HepG2 (cell line): Measurements from ENCODE around the gene TBC1D16. TPM values are rescaled to one million over a fixed set of nuclear protein-coding genes. Genes with fewer than 3 reads are reported as not detected.
A peak's percentile ranks its signal among the peaks of the same experiment; 100 is the strongest.

Experiments used
- E2F1 ChIP-seq: sonication (generic); formaldehyde crosslinking; IDR thresholded peaks from 2 replicates; pipeline ENCODE4 v1.5.0; 2020; ENCODE audit warnings: missing genetic modification reagents
- GLMP ChIP-seq: sonication (generic); formaldehyde crosslinking; IDR thresholded peaks from 2 replicates; pipeline ENCODE4 v1.9.0; 2021; ENCODE audit warnings: missing genetic modification reagents, mild to moderate bottlenecking, borderline replicate concordance
- JUND ChIP-seq: sonication (generic); formaldehyde crosslinking; IDR thresholded peaks from 2 replicates; pipeline ENCODE4 v1.8.0; 2022; ENCODE audit warnings: mild to moderate bottlenecking, missing genetic modification reagents
- KLF16 ChIP-seq, 2 experiments: sonication (generic) in 1 of 2; formaldehyde crosslinking in 1 of 2; IDR thresholded peaks; 2 replicates each; pipeline versions ENCODE4 v1.6.1 to v1.8.0; 2016 to 2023; ENCODE audit warnings: missing genetic modification reagents in 2 of 2, missing compliant biosample characterization in 1 of 2
- MIER2 ChIP-seq: IDR thresholded peaks from 2 replicates; pipeline ENCODE4 v1.6.1; 2016; ENCODE audit warnings: missing biosample characterization, missing genetic modification reagents
- SMC3 ChIP-seq: IDR thresholded peaks from 2 replicates; pipeline ENCODE4 v1.6.1; 2011; ENCODE audit warnings: low read length, improper control_type of control experiment
- SP5 ChIP-seq: IDR thresholded peaks from 2 replicates; pipeline ENCODE4 v1.6.1; 2016; ENCODE audit warnings: low read depth, borderline replicate concordance
- STAG1 ChIP-seq: sonication (generic); formaldehyde crosslinking; IDR thresholded peaks from 2 replicates; pipeline ENCODE4 v1.4.0; 2020; ENCODE audit warnings: missing genetic modification reagents
- U2AF2 ChIP-seq: fragments of 200-400 bp; formaldehyde crosslinking; IDR thresholded peaks from 2 replicates; pipeline ENCODE4 v1.6.1; 2017; ENCODE audit warnings: low read depth, mild to moderate bottlenecking, low read length
- ZBTB43 ChIP-seq: sonication (generic); formaldehyde crosslinking; conservative IDR thresholded peaks from 2 replicates; pipeline ENCODE4 v1.4.0; 2020; ENCODE audit warnings: missing genetic modification reagents
- ZBTB7B ChIP-seq: sonication (generic); formaldehyde crosslinking; IDR thresholded peaks from 2 replicates; pipeline ENCODE4 v1.4.0; 2020; ENCODE audit warnings: missing genetic modification reagents
- ZNF225 ChIP-seq: sonication (generic); formaldehyde crosslinking; IDR thresholded peaks from 2 replicates; pipeline ENCODE4 v1.4.0; 2020; ENCODE audit warnings: mild to moderate bottlenecking, missing genetic modification reagents
- ZNF430 ChIP-seq: sonication (generic); formaldehyde crosslinking; IDR thresholded peaks from 2 replicates; pipeline ENCODE4 v1.9.0; 2021; ENCODE audit warnings: mild to moderate bottlenecking, missing genetic modification reagents
- ZNF556 ChIP-seq: sonication (generic); formaldehyde crosslinking; IDR thresholded peaks from 2 replicates; pipeline ENCODE4 v1.4.0; 2020; ENCODE audit warnings: mild to moderate bottlenecking, missing genetic modification reagents, borderline replicate concordance
- ZNF615 ChIP-seq: sonication (generic); formaldehyde crosslinking; IDR thresholded peaks from 2 replicates; pipeline ENCODE4 v1.5.0; 2020; ENCODE audit warnings: mild to moderate bottlenecking, missing genetic modification reagents, borderline replicate concordance
- ZNF629 ChIP-seq: sonication (generic); formaldehyde crosslinking; conservative IDR thresholded peaks from 2 replicates; pipeline ENCODE4 v1.5.0; 2020; ENCODE audit warnings: missing genetic modification reagents
- ZNF782 ChIP-seq: sonication (generic); formaldehyde crosslinking; IDR thresholded peaks from 2 replicates; pipeline ENCODE4 v1.4.0; 2020; ENCODE audit warnings: missing genetic modification reagents, mild to moderate bottlenecking, borderline replicate concordance
- polyA plus RNA-seq, 8 experiments: library from polyadenylated mRNA; depleted of rRNA in 3 of 8; stranded (reverse) in 7 of 8; unstranded in 1 of 8; fragments of >200 nt; fragmentation: Illumina TruSeq in 4 of 8; extraction: Trizol in 4 of 8; gene quantifications; 2 replicates each; pipeline versions ENCODE4 v1.2.1 to v1.2.3, GENCODE V29; 2011 to 2016; ENCODE audit warnings: low read depth in 4 of 8, missing spikeins in 1 of 8, mixed read lengths in 1 of 8; ENCODE audit not compliant: insufficient read depth in 1 of 8
- total RNA-seq, 5 experiments: library from RNA; depleted of rRNA; stranded (reverse); fragments of >200 nt; fragmentation: Illumina TruSeq; extraction: Trizol; gene quantifications; 2 replicates each; pipeline ENCODE4 v1.2.3, GENCODE V29; 2016; ENCODE audit warnings: low read depth in 1 of 5
- TF ChIP-seq, protein P1 (sequence below): sonication (generic); formaldehyde crosslinking; IDR thresholded peaks from 2 replicates; pipeline ENCODE4 v1.4.0; 2020; ENCODE audit warnings: mild to moderate bottlenecking, missing genetic modification reagents, borderline replicate concordance
- TF ChIP-seq, protein P2 (sequence below): sonication (generic); formaldehyde crosslinking; IDR thresholded peaks from 2 replicates; pipeline ENCODE4 v1.4.0; 2020; ENCODE audit warnings: missing genetic modification reagents

Gene TBC1D16
- total and polyA plus RNA-seq, 2 of the 13 experiments (the other 11 are each of a cell fraction or from before 2014, with no cell fraction given): 14.9 to 24.9 TPM

DNA sequence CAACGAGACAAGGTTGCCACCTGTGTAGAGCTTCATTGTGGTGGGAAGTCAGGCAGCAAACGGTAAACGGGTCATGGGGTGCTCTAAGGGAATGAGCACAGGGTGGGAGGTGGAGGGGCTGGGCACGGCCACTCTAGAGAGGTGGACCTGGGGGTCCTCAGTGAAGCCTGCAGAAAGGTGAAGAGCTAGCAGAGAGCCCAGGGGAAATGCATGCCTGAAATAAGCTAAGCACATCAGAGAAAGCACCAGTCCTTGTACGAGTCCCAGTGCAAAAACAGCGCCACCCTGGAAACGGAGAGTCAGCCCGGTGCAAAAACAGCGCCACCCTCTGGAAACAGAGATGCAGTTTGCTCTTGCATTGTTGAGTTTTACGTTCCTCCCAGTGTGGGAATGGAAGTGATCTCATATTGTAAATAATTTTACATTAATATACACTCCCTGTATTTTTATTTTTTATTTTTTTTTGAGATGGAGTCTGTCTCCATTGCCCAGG, 65.0 kb downstream of the TBC1D16 start (continued):
- TF ChIP-seq ZNF225 (no peak), JUND (CRISPR knock-in tag) (no peak), SP5 (CRISPR knock-in tag) (no peak), ZNF782 (no peak), STAG1 (peak; percentile 91), KLF16 (CRISPR knock-in tag; IDR thresholded peaks at IDR 0.05) (no peak), E2F1 (CRISPR knock-in tag) (no peak), U2AF2 (no peak), ZNF629 (CRISPR knock-in tag) (no peak), ZNF430 (CRISPR knock-in tag) (no peak), MIER2 (CRISPR knock-in tag) (no peak), ZBTB43 (CRISPR knock-in tag) (no peak), ZNF615 (CRISPR knock-in tag) (no peak), GLMP (CRISPR knock-in tag) (no peak), ZNF556 (CRISPR knock-in tag) (no peak), ZBTB7B (CRISPR knock-in tag) (no peak), SMC3 (peak; percentile 99)
- TF ChIP-seq, protein P1, sequence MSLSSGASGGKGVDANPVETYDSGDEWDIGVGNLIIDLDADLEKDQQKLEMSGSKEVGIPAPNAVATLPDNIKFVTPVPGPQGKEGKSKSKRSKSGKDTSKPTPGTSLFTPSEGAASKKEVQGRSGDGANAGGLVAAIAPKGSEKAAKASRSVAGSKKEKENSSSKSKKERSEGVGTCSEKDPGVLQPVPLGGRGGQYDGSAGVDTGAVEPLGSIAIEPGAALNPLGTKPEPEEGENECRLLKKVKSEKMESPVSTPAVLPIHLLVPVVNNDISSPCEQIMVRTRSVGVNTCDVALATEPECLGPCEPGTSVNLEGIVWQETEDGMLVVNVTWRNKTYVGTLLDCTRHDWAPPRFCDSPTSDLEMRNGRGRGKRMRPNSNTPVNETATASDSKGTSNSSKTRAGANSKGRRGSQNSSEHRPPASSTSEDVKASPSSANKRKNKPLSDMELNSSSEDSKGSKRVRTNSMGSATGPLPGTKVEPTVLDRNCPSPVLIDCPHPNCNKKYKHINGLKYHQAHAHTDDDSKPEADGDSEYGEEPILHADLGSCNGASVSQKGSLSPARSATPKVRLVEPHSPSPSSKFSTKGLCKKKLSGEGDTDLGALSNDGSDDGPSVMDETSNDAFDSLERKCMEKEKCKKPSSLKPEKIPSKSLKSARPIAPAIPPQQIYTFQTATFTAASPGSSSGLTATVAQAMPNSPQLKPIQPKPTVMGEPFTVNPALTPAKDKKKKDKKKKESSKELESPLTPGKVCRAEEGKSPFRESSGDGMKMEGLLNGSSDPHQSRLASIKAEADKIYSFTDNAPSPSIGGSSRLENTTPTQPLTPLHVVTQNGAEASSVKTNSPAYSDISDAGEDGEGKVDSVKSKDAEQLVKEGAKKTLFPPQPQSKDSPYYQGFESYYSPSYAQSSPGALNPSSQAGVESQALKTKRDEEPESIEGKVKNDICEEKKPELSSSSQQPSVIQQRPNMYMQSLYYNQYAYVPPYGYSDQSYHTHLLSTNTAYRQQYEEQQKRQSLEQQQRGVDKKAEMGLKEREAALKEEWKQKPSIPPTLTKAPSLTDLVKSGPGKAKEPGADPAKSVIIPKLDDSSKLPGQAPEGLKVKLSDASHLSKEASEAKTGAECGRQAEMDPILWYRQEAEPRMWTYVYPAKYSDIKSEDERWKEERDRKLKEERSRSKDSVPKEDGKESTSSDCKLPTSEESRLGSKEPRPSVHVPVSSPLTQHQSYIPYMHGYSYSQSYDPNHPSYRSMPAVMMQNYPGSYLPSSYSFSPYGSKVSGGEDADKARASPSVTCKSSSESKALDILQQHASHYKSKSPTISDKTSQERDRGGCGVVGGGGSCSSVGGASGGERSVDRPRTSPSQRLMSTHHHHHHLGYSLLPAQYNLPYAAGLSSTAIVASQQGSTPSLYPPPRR: no peak
- TF ChIP-seq, protein P2, sequence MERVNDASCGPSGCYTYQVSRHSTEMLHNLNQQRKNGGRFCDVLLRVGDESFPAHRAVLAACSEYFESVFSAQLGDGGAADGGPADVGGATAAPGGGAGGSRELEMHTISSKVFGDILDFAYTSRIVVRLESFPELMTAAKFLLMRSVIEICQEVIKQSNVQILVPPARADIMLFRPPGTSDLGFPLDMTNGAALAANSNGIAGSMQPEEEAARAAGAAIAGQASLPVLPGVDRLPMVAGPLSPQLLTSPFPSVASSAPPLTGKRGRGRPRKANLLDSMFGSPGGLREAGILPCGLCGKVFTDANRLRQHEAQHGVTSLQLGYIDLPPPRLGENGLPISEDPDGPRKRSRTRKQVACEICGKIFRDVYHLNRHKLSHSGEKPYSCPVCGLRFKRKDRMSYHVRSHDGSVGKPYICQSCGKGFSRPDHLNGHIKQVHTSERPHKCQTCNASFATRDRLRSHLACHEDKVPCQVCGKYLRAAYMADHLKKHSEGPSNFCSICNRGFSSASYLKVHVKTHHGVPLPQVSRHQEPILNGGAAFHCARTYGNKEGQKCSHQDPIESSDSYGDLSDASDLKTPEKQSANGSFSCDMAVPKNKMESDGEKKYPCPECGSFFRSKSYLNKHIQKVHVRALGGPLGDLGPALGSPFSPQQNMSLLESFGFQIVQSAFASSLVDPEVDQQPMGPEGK (CRISPR knock-in tag): peak; percentile 26; the same call in 1 of the 2 replicates
